Heart left ventricle (tissue), 16 donors: ENCODE measurements around the gene DNAJB13. TPM values are rescaled to one million over a fixed set of nuclear protein-coding genes. Genes with fewer than 3 reads are reported as not detected.

Experiments used
- ATAC-seq, 4 donors: fragments of 200-7000 bp; cut with Tn5 transposase; one replicate each; pipeline ENCODE4 v1.9.1; 2020 to 2022; ENCODE audit warnings: moderate library complexity in 4 of 4, mild to moderate bottlenecking in 3 of 4, moderate number of reproducible peaks in 1 of 4
- DNase-seq, 5 donors: peaks; one replicate each; pipeline ENCODE4 v3.0.0-alpha.2; 2020
- H3K27ac ChIP-seq, 12 donors: fragments of 200-600 bp; sonication (generic) in 4 of 12; one replicate each; pipeline versions ENCODE4 v1.5.0 to v1.8.0; 2016 to 2022; ENCODE audit warnings: mild to moderate bottlenecking in 2 of 12
- H3K27me3 ChIP-seq, 9 donors: fragments of 200-600 bp; sonication (generic) in 2 of 9; one replicate each; pipeline versions ENCODE4 v1.5.1 to v1.8.0; 2016 to 2022; ENCODE audit warnings: mild to moderate bottlenecking in 3 of 9
- H3K36me3 ChIP-seq, 9 donors: fragments of 200-600 bp; sonication (generic) in 2 of 9; one replicate each; pipeline versions ENCODE4 v1.5.0 to v1.8.0; 2018 to 2022; ENCODE audit warnings: mild to moderate bottlenecking in 2 of 9
- H3K4me1 ChIP-seq, 12 donors: fragments of 200-600 bp; sonication (generic) in 4 of 12; one replicate each; pipeline versions ENCODE4 v1.5.0 to v1.8.0; 2016 to 2022; ENCODE audit warnings: mild to moderate bottlenecking in 3 of 12
- H3K4me3 ChIP-seq, 12 donors: fragments of 200-600 bp; sonication (generic) in 4 of 12; one replicate each; pipeline versions ENCODE4 v1.5.0 to v1.8.0; 2017 to 2022; ENCODE audit warnings: mild to moderate bottlenecking in 9 of 12, moderate library complexity in 4 of 12
- H3K9me3 ChIP-seq, 12 donors: fragments of 200-600 bp; sonication (generic) in 4 of 12; one replicate each; pipeline versions ENCODE4 v1.5.0 to v1.8.0; 2016 to 2022; ENCODE audit warnings: mild to moderate bottlenecking in 1 of 12
- CTCF ChIP-seq, 12 donors: fragments of 200-600 bp; sonication (generic) in 4 of 12; IDR thresholded peaks; one replicate each; pipeline versions ENCODE4 v1.5.0 to v1.8.0; 2018 to 2022; ENCODE audit warnings: antibody characterized with exemption in 12 of 12, mild to moderate bottlenecking in 5 of 12
- POLR2A ChIP-seq, 2 donors: fragments of 450-650 bp; IDR thresholded peaks; one replicate each; pipeline ENCODE4 v1.6.1; 2017; ENCODE audit warnings: antibody characterized with exemption in 2 of 2, mild to moderate bottlenecking in 2 of 2, moderate library complexity in 2 of 2
- WGBS, 4 donors: extraction: QIAGEN DNeasy Blood & Tissue Kit in 2 of 4; methylation state at CpG; one replicate each; pipeline versions ENCODE4 v1.1.5 to v1.1.7; 2013 to 2018; 5-methylcytosine and 5-hydroxymethylcytosine counted together
- intact Hi-C, 10 donors: fragments of 100-400 bp; cut with DNase I; formaldehyde crosslinking; loops; one replicate each; pipeline versions ENCODE4 v1.11.1 to v1.14.2; 2022
- polyA plus RNA-seq, 2 donors: library from polyadenylated mRNA; stranded (reverse); fragments of 200-250 nt; gene quantifications; one replicate each; pipeline ENCODE4 v1.2.3, GENCODE V29; 2013
- total RNA-seq, 9 donors: library from RNA; depleted of rRNA in 2 of 9; stranded (reverse); fragments of >200 nt in 2 of 9; fragmentation: NEBNext Ultra II Directional in 3 of 9; extraction: Animal tissue kit (Norgen Biotek cat#: 25700) in 3 of 9; gene quantifications; one replicate each; pipeline versions ENCODE4 v1.1.0 to v1.2.4, GENCODE V29; 2016 to 2023
- donor health status: ischemic (EF 13 %, LVEDD 7.1; RV severe dilation, severe dysfunction).
- donor health status: healthy with polysubstance abuse.
- donor health status: DM: no; HTN: yes; CAD: no.
- donor health status: DM: no; HTN: no; CAD: no.
- donor health status: ischemic (EF 25% LVEDD 6.9; RV normal size, moderate dysfunction).
- donor health status: ischemic (EF 25% LVEDD 5.7; RV mildly dilated, moderate dysfunction).
- donor health status: healthy.
- donor health status: DM: yes; HTN: yes; CAD: no.
- donor health status: ischemic (EF 35%, LVEDD 5.7; RV mildly dilated, moderate dysfunction).
- donor health status: nonischemic (EF 11% LVEDD 7.7; RV severe dilation, severe dysfunction).
- donor health status: DM: yes; HTN: yes; CAD: no.
- donor health status: PGD.
- donor health status: ischemic (EF 29% LVEDD 5.4; RV normal size, mild dysfunction).
- donor health status: nonischemic (EF 23%, LVEDD 6.1; RV moderate dilation, normal function).

The DNAJB13 gene
- total and polyA plus RNA-seq, 11 donors, result 0.14 TPM; not detected in 10

GRCh38 chr11:73949912-73950311 lies 914 bp upstream of the DNAJB13 start:
- Histone ChIP-seq H3K27me3 (no peaks in the 10 kb centered on the region), H3K4me1 (no peaks in the 10 kb centered on the region), H3K4me3 (no peak overlapping the region), H3K9me3 (no peaks in the 10 kb centered on the region), H3K27ac (no peak overlapping the region), H3K36me3 (no peaks in the 10 kb centered on the region)
- intact Hi-C loops, result no loop called here
- ATAC-seq (no peak), DNase-seq (no peak)
- TF ChIP-seq POLR2A (IDR thresholded peaks at IDR 0.05) (no peak), CTCF (IDR thresholded peaks at IDR 0.05) (no peak)
- 85 to 98% (median 96%) methylated on average over 5 of the region's 5 CpGs for WGBS, 4 donors

- Histone ChIP-seq H3K36me3 (no peaks in the 10 kb centered on the region), H3K4me3 (no peak overlapping the region), H3K9me3 (no peaks in the 10 kb centered on the region), H3K27me3 (peaks cover 0 to 12% (median 1%) of the 10 kb centered on the region in 9 donors), H3K4me1 (no peaks in the 10 kb centered on the region), H3K27ac (no peak overlapping the region)
- TF ChIP-seq POLR2A (IDR thresholded peaks at IDR 0.05), result no peak
- TF ChIP-seq CTCF (IDR thresholded peaks at IDR 0.05), result no peak
- intact Hi-C loops, result no loop called here
- DNase-seq (no peak), ATAC-seq (no peak)
- 85 to 90% (median 88%) methylated on average over 7 of the region's 7 CpGs for whole genome bisulfite sequencing, 4 donors
Measured at GRCh38 chr11:73951797-73952196, 971 bp downstream of the DNAJB13 start.

- no peak for ATAC-seq
- TF ChIP-seq CTCF (IDR thresholded peaks at IDR 0.05) (no peak), POLR2A (IDR thresholded peaks at IDR 0.05) (no peak)
- Histone ChIP-seq H3K4me1 (no peaks in the 10 kb centered on the region), H3K4me3 (no peak overlapping the region), H3K27ac (no peak overlapping the region), H3K9me3 (no peaks in the 10 kb centered on the region), H3K27me3 (peaks cover 0 to 24% (median 5%) of the 10 kb centered on the region in 9 donors), H3K36me3 (no peaks in the 10 kb centered on the region)
- 38 to 58% (median 49%) methylated on average over 27 to 29 of the region's 29 CpGs for WGBS, 4 donors
- no peak for DNase-seq
- intact Hi-C loops, result no loop called here
Measured at GRCh38 chr11:73956876-73957653, 6.2 kb downstream of the DNAJB13 start.

GRCh38 chr11:73957654-73958361 lies 7.0 kb downstream of the DNAJB13 start:
- no peak overlapping the region for H3K4me3 ChIP-seq
- no peaks in the 10 kb centered on the region for H3K4me1 ChIP-seq
- TF ChIP-seq CTCF (IDR thresholded peaks at IDR 0.05), result no peak
- no peak for TF ChIP-seq POLR2A (IDR thresholded peaks at IDR 0.05)
- 56 to 74% (median 67%) methylated on average over 21 to 25 of the region's 25 CpGs for WGBS, 4 donors
- no peaks in the 10 kb centered on the region for H3K36me3 ChIP-seq
- ATAC-seq (no peak), DNase-seq (no peak)
- H3K27ac ChIP-seq, result no peak overlapping the region
- no peaks in the 10 kb centered on the region for H3K9me3 ChIP-seq
- peaks cover 0 to 24% (median 5%) of the 10 kb centered on the region in 9 donors for H3K27me3 ChIP-seq
- intact Hi-C loops, result no loop called here
